Measurements from ENCODE around the gene FFAR3.
A peak's percentile ranks its signal among the peaks of the same experiment; 100 is the strongest.
"Not testable (repeated sequence)": the region's sequence is repeated elsewhere in the genome, so short reads cannot be mapped to it uniquely, and the experiment has no call there.

The FFAR3 gene

DNA sequence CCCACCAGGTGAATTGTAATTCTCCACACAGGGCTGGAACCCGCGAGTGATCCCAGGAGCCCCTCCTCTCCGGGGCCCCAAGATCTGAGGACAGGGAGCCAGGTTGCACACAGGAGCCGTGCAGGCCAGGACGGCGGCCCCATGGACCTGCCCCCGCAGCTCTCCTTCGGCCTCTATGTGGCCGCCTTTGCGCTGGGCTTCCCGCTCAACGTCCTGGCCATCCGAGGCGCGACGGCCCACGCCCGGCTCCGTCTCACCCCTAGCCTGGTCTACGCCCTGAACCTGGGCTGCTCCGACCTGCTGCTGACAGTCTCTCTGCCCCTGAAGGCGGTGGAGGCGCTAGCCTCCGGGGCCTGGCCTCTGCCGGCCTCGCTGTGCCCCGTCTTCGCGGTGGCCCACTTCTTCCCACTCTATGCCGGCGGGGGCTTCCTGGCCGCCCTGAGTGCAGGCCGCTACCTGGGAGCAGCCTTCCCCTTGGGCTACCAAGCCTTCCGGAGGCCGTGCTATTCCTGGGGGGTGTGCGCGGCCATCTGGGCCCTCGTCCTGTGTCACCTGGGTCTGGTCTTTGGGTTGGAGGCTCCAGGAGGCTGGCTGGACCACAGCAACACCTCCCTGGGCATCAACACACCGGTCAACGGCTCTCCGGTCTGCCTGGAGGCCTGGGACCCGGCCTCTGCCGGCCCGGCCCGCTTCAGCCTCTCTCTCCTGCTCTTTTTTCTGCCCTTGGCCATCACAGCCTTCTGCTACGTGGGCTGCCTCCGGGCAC is 6.7 kb upstream of the FFAR3 start:
- DNase-seq: no peak

GRCh38 chr19:35352177-35352447 is 6.1 kb upstream of the FFAR3 start:
- no peak for DNase-seq

- DNase-seq: peak; percentile 47
Observed at GRCh38 chr19:35352448-35353304, 5.6 kb upstream of the FFAR3 start.

DNA sequence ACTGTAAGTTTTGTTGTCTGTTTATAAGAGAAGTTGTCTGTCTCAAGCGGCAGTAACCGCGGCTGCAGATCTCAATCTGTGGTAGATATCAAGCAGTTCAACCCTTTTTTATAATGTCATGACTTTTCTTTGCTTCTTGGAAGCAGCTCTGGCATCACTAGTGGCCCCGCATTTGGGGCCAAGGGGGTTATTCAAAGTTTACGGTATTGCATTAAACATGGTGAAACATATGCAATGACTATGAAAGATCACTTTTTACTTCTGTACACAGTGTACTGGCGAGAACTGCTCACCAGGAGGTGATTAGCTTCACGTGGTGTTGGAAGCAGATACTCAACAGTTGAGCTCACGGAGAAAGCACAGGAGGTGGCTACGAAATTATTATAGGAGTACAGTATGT is 4.6 kb upstream of the FFAR3 start:
- DNase-seq: no peak

DNA sequence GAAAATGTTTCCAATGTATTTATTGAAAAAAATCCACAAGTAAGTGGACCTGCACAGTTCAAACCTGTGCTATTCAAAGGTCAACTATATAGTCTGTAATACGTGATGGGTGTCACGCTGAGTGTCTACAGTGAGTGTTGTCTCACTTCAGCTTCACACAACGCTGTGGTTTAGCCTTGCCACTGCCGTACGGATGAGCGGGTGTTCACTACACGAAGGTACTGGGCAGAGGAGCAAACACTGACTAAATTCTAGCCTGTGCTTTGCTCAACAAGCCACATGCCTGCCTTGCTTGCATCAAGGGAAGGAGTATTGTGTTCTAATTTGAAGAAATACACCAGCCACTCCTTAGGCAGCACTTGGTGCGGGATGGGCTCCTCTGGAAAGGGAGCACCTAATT is 3.4 kb upstream of the FFAR3 start:
- DNase-seq: no peak

GRCh38 chr19:35355791-35356460 is 2.3 kb upstream of the FFAR3 start:
- no peak for DNase-seq

DNA sequence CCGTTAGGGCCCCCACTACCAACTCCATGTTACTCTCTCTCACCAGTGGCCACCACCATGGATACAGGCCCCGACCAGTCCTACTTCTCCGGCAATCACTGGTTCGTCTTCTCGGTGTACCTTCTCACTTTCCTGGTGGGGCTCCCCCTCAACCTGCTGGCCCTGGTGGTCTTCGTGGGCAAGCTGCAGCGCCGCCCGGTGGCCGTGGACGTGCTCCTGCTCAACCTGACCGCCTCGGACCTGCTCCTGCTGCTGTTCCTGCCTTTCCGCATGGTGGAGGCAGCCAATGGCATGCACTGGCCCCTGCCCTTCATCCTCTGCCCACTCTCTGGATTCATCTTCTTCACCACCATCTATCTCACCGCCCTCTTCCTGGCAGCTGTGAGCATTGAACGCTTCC is 574 bp downstream of the FFAR3 start:
- not testable (repeated sequence) for DNase-seq

GRCh38 chr19:35359395-35359794 is 1.1 kb downstream of the FFAR3 start:
- not testable (repeated sequence) for DNase-seq

GRCh38 chr19:35360081-35360480 is 1.8 kb downstream of the FFAR3 start:
- DNase-seq: not testable (repeated sequence)

DNA sequence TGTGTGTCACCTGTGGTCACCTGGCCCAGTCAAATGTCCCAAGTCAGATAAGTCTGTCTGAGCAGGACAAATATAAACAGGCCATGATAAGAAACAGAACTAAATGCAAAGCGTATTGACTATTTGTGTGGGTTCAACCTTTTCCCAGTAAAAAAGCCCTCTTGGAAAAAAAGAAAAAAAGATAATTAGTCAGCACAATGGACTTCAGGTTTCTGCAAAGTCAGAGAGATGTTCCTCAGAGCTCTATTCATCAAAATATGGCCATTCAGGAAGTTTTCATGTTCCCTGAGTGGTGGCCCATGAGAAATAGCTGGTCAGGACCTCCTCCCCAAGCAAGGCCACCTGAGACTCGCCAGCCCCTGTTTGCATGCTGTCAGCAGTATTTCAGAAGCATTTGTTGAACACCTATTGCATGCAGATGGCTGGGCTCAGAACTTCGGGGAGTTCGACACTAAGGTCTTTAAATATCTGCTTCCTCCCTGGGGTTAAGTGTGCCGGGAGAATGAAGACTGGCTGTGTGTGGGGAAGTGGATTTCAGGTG is 2.7 kb downstream of the FFAR3 start:
- no peak for DNase-seq

DNA sequence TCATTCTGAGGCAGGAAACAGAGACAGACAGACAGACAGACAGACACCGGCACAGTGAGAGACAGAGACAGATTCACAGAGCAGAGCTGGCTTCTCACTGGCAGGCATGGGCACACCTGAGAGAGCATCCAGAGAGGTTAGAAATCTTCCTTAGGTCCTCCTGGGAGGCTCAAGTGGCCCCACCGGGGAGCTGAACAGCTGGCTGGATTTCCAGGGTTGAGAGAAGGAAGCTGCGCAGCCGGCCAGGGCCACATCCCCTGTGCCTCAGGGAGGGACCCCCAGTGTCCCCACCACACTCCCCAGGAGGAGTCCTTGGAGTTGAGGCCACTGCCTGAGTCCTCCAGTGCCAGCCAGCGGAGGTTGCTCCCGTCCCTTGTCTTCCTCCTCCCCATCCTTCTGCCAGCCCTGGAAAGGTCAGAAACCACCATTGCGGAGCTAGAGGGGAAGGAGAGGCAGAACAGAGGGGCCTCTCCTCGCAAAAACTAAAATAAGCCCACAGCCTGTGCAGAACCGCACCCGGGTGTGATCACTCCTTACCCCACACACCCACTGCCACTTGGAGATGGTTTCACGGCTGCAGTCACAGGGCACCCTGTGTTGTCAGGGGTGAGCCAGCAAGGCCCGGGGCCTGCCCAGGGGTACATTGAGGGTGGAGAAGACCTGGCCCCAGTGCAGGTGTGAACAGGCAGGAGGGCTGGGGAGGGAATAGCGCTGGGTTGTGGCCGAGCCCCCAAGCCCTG is 4.2 kb downstream of the FFAR3 start:
- DNase-seq: no peak

DNA sequence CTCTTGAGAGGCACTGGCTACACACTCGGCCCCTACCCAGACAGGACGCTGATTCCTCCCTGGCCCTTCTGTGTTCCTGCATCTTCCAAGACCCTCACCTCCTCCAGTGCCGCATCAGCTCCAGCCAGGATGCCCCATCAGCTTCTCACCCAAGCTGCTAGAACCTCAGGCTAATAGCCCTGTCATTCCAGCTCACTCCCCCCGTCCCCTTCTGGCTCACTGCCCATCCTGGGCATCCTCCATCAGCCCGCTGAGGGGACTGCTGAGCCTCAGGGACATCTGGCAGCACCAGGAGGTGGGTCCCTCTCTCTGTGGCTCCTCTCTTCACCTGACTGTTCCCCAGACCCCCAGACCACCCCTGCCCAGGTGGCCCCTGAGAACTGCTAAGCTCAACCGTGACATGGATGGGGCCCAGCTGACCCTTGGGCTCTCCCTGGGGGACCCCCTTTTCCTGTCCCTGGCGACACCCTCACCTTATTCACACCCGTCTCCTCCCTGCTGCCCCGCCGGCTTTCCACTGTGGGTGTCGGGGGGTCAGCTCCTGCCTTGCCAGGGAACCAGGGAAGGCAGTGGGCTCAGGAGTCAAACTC is 4.8 kb downstream of the FFAR3 start:
- DNase-seq: no peak

DNA sequence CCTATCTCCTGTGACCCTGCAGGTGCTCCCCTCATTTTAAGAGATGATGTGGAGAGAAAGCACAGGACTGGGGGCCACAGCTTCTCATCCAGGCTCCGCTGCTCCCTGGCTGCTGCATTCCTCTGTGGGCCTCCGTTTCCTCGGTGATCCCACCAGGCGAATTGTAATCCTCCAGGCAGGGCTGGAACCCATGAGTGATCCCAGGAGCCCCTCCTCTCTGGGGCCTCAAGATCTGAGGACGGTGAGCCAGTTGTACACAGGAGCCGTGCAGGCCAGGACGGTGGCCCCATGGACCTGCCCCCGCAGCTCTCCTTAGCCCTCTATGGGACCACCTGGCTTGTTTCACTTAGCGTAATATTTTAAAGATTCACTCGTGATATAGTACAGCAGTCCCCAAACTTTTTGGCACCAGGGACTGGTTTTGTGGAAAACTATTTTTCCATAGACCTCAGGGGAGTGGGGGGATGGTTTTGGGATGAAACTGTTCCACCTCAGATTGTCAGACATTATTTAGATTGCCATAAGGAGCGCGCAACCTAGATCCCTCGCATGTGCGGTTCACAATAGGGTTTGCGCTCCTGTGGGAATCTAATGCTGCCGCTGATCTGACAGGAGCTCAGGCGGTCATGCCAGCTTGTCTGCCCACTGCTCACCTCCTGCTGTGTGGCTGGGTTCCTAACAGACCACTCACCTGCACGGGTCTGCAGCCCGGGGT is 5.6 kb downstream of the FFAR3 start:
- no peak for DNase-seq

GRCh38 chr19:35365303-35365702 is 7.0 kb downstream of the FFAR3 start:
- DNase-seq: no peak

- no peak for DNase-seq
Observed at GRCh38 chr19:35368378-35368777, 10.1 kb downstream of the FFAR3 start.

- no peak for DNase-seq
Observed at GRCh38 chr19:35369522-35369921, 11.3 kb downstream of the FFAR3 start.

GRCh38 chr19:35370722-35371121 is 12.5 kb downstream of the FFAR3 start, which contains the start of gene GPR42:
Gene GPR42, plus strand, starts transcription at chr19:35371068. Its CDS starts 292 bp downstream, at chr19:35371360.
- DNase-seq: no peak

- no peak for DNase-seq
Observed at GRCh38 chr19:35373492-35373891, 15.2 kb downstream of the FFAR3 start.

DNA sequence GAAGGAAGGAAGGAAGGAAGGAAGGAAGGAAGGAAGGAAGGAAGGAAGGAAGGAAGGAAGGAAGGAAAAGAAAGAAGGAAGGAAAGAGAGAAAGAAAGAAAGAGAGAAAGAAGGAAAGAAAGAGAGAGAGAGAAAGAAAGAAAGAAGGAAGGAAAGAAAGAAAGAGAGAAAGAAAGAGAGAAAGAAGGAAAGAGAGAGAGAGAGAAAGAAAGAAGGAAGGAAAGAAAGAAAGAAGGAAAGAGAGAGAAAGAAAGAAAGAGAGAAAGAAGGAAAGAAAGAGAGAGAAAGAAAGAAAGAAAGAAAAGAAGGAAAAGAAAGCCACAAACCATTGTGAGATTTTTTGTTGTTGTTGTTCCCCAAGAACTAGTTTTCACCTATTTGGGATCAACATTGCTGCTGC is 15.8 kb downstream of the FFAR3 start:
- DNase-seq: not testable (repeated sequence)

- DNase-seq: no peak
Observed at GRCh38 chr19:35375505-35376307, 17.4 kb downstream of the FFAR3 start.

GRCh38 chr19:35377656-35378055 is 19.4 kb downstream of the FFAR3 start:
- DNase-seq: no peak
